HG02840 (cell line): ENCODE measurements around the gene NCAM1.

Source experiments
- ATAC-seq: cut with Tn5 transposase; IDR thresholded peaks from one replicate; pipeline ENCODE4 v1.9.1; 2021; ENCODE audit warnings: mild to moderate bottlenecking, moderate library complexity, moderate number of reproducible peaks; ENCODE audit not compliant: unreplicated experiment, low FRiP score

Gene NCAM1

GRCh38 chr11:113121746-113122145 is 160.5 kb downstream of the NCAM1 start:
- no peak for ATAC-seq

- ATAC-seq: no peak
These were observed 162.8 kb downstream of the NCAM1 start for GRCh38 chr11:113124006-113124405.

- ATAC-seq: no peak
These were observed 163.4 kb downstream of the NCAM1 start for GRCh38 chr11:113124578-113124977.

- no peak for ATAC-seq
These were observed 168.2 kb downstream of the NCAM1 start for GRCh38 chr11:113129261-113129992.

GRCh38 chr11:113131036-113131775 is 170.0 kb downstream of the NCAM1 start:
- ATAC-seq: no peak

- no peak for ATAC-seq
These were observed 171.9 kb downstream of the NCAM1 start for GRCh38 chr11:113133071-113133470.

- no peak for ATAC-seq
These were observed 173.4 kb downstream of the NCAM1 start for GRCh38 chr11:113134626-113135025.

GRCh38 chr11:113137713-113138529 is 176.7 kb downstream of the NCAM1 start:
- ATAC-seq: no peak

GRCh38 chr11:113138731-113139130 is 177.5 kb downstream of the NCAM1 start:
- no peak for ATAC-seq

GRCh38 chr11:113141010-113141409 is 179.8 kb downstream of the NCAM1 start:
- ATAC-seq: no peak

- no peak for ATAC-seq
These were observed 181.3 kb downstream of the NCAM1 start for GRCh38 chr11:113142508-113142907.

- ATAC-seq: no peak
These were observed 186.0 kb downstream of the NCAM1 start for GRCh38 chr11:113147249-113147648.

GRCh38 chr11:113148076-113148475 is 186.9 kb downstream of the NCAM1 start:
- no peak for ATAC-seq

GRCh38 chr11:113148652-113149051 is 187.4 kb downstream of the NCAM1 start:
- no peak for ATAC-seq

GRCh38 chr11:113151521-113151920 is 190.3 kb downstream of the NCAM1 start:
- ATAC-seq: no peak

- no peak for ATAC-seq
These were observed 191.3 kb downstream of the NCAM1 start for GRCh38 chr11:113152500-113152899.

- no peak for ATAC-seq
These were observed 192.6 kb downstream of the NCAM1 start for GRCh38 chr11:113153847-113154246.

GRCh38 chr11:113159988-113160807 is 199.0 kb downstream of the NCAM1 start:
- no peak for ATAC-seq

- no peak for ATAC-seq
These were observed 199.5 kb downstream of the NCAM1 start for GRCh38 chr11:113160808-113161124.
